Myocyte (in vitro differentiated cells): ENCODE measurements around the gene CACNG5. TPM values are rescaled to one million over a fixed set of nuclear protein-coding genes. Genes with fewer than 3 reads are reported as not detected.

Experiments
- DNase-seq: peaks from one replicate; pipeline ENCODE4 v3.0.0-alpha.2; 2012; ENCODE audit warnings: low read depth
- polyA plus RNA-seq: library from polyadenylated mRNA; unstranded; fragments of >200 nt; gene quantifications from one replicate; pipeline ENCODE4 v1.2.1, GENCODE V29; 2012; ENCODE audit warnings: missing spikeins
- total RNA-seq: library from RNA; depleted of rRNA; stranded (reverse); fragments of >200 nt; gene quantifications from 2 replicates; pipeline ENCODE4 v1.2.3, GENCODE V29; 2014

Gene CACNG5, protein sequence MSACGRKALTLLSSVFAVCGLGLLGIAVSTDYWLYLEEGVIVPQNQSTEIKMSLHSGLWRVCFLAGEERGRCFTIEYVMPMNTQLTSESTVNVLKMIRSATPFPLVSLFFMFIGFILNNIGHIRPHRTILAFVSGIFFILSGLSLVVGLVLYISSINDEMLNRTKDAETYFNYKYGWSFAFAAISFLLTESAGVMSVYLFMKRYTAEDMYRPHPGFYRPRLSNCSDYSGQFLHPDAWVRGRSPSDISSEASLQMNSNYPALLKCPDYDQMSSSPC
- not detected in 2 replicates for total RNA-seq
- polyA plus RNA-seq = not detected

DNA sequence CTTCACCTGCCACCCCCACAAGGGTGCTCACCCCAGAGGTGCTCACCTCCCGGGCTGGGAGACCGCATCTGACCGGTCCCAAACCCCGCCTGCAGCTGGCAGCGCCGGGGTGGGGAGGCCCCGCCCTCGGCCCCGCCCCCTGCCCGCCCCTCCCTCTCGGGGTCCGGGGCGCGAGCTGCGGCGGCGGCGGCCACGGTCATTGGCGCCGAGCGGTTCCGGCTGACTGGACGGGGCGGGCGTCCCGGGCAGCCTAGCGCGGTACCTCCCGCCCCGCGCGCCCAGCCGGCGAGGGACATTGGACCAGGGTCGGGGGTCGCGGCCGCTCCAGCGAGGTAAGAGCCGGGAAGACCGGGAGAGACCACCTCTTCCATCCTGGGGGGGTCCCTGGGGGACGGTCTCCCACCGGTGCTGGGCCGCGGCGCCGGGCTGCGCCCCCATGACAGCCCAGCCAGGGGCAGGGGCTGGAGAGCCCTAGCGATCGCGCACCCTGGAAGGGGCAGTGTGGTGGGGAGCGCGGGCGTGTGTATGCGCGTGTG, at the start of gene CACNG5:
Gene CACNG5 (plus strand): TSS at position 199 of the 536 bp plus-strand sequence. CDS start 42,216 bp downstream, outside the sequence.
- no peak for DNase-seq

DNA sequence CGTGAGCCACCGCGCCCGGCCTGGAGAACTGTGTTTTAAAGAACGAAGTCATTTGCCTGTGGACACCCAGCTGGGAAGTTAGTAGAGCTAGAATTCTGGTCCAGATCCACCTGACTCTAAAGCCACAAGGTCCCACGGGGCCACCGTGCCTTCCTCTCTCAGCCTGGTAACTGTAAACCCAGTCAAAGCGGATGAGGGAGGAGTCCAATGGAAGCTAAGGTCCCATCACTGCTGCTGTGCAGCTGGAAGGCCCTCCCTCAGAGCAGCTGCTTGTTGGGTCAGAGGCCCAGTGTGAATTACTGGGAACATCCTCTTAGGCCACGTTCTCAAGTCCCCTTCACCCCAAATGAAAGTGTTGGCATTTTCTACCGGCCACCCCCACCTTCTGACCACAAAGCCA, 48.8 kb upstream of the CACNG5 start:
- peak; percentile 72 for DNase-seq

DNA sequence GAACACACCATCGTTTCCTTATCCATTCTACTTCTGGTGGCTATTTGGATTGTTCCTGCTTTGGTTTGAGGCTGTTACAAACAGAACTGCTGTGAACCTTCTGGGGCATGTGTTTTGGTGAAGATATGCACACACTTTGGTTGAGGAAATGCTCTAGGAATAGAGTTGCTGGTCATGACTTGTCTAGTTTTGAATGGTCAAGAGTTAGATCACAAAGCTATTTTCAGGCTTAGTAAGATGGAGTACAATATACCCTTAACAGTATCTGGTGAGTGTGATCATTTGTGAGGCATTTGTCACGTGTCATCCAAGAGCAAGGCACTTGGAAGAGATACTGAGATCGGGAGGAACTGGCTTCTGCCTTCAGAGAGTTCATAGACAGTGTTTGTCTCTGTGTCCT, 47.0 kb upstream of the CACNG5 start:
- peak; percentile 87 for DNase-seq

DNA sequence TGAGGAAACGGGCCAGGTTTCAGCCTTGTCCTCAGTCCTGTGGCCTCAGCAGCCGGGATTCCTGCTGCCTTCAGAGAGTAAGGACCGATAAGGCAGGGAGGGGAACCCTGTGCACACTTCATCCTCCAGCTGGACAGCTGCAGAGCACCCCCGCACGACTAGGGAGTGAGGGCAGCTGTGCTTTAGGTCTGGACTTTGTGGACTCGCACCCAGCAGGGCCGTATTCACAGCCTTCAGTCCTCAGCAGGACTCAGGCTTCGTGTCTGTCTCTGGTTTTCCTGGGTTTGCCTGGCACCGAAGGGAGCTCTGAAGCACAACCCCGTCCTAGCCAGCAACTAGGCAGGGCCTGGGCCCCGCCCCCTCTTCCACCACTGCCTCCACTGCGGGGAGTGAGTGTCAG, 45.8 kb upstream of the CACNG5 start:
- peak; percentile 43 for DNase-seq

DNA sequence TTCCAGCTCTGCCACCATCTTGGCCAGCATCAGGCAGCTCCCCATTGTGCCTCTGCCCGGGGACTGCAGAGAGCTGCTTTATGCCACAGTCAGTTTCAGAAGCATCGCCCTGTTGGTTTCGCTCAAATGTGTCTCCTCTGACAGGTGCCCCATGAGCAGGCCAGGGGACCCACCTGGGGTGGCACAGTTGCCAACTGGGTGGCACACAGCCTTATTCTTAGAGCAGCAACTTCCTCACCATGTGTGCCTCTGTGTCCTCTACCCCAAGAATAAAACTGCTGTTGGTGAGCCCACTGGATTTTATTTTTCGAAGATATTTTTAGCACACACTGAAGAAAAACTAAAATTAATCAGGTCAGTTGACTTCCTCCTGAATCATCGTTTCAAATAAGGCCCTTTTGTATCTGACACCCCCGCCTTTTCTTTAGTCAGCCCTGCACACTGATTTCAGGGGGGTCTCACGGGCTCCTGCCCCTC, 44.9 kb upstream of the CACNG5 start:
- peak; percentile 86 for DNase-seq

DNA sequence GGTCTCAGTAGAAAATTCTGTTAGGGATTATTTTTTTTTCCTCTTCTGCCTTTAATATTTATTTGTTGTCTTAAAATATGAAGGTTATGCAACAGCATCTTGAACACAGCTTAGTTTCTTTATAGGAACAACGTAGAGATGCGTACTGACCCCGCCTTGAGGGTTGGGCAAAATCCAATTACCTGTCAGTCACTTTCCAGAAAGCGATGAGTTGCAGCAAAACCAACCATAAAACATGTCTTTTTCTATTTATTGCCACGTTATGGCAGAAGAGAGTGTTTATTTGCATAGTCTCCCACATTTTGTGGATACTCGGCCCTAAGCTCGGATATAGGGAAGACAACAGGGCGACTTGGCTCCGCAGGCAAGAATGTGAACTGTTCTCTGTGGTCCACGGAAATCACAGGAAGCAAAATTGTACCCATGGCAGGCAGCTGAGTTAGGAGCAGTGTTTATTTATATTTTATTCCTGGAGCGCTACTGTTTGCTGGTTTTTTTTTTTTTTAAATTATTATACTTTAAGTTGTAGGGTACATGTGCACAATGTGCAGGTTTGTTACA, 44.3 kb upstream of the CACNG5 start:
- DNase-seq = peak; percentile 25

DNA sequence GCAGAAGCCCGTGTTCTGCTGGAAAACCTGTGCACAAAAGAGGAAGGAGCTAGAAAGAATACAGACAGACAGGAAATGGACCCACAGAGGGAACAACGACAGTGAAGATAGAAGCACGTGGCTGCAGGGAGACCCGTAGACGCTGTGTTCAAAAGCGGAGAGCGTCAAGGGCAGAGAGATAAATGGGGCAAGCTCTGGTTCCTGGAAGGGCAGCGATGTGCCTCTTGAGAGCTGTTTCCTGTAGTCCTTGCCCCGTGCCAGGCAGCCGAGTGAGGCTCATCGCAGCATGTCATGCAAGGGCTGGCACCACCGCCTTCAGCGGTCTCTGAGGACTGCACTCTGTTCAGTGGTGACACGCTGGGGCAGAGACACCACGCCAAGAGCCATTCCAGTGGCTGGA, 43.6 kb upstream of the CACNG5 start:
- no peak for DNase-seq

DNA sequence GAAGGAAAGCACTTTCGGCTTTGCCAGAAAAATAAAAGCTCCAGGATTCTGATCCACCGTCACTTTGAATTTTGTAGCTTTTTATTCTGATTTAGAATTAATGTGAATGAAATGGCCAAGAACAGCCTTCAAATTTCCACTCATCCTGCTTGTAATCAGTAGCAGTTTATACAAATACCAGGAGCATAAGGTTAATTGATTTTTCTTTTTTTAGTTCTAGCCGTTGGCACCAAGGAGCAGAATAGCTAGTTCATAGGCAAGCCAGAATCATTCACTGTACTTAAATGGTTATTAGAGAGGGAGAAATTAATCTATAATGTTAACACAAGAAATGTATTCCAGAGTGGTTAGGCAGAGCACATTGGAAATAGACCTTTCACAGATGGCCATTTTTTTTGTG, 41.1 kb upstream of the CACNG5 start:
- DNase-seq = no peak

DNA sequence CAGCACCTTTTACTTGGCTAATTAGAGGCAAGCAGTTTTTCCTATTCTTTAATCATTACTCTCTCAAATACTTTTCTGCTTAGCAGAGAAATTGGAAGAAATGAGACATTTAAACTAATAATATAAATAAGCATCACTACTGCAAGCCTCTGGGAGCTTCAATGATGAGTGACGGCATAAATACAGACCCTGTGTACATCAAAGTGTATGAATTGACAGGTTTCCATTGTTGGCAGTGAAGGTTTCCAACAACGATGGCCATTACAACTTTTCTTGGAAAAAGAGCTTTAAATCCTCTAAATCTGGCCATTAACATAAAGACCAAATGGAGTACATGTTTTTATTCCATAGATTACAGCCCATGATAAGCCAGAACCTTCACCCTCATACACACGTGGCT, 39.4 kb upstream of the CACNG5 start:
- DNase-seq = no peak

DNA sequence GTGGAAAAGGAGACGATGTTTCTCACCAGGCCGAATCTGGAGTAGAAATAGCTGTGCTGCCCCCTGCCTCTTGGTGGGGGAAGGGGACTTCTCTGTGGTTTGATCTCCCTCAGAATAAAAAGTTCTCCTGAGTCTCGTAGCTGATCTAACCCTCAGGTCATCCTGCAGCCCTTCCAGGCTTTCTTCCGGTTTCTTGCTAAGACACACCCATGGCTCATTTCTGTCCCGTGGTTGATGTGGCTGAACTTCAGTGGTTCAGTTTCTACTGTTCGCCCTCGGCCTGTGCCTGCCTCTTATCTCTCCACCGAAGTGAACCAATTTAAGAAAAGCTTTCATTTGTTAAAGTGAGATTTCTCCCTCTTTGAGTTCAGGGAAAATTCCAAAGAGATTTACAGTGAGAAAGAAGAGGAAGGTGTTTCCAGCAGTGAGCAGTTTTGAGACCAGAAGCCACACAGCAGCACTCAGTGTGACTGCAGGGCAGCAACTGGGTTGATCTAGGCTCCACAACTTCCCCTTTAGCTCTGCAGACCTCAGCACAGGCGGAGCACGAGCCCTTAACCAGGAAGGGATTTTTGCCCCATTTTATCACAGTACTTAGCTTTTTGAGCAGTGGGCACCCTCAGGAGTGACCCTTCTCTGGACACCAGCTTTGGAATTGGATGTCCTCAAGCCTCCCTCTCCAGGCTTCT, 34.9 kb upstream of the CACNG5 start:
- DNase-seq = peak; percentile 9

DNA sequence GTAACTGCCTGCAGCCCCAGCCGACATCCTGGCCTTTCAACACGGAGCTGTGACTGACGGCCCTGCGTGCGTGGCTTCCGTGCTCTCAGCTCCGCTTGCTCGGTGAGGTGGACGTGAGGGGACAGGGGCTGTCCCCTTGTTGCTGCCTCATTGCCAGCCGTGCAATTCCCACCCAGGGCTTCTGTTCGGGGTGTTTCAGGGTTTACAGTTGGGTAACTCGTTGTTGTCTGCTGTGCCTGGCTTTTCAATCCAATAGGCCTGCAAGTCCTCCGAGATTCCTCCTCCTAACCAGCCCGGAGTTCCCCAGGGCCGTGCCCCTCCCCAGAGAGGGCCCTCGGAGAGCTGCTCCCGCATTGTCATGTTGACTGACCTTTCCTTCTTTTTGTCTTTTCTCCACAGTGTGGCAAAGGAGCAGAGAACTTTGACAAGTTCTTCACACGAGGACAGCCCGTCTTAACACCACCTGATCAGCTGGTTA, 31.4 kb upstream of the CACNG5 start:
- DNase-seq = no peak

DNA sequence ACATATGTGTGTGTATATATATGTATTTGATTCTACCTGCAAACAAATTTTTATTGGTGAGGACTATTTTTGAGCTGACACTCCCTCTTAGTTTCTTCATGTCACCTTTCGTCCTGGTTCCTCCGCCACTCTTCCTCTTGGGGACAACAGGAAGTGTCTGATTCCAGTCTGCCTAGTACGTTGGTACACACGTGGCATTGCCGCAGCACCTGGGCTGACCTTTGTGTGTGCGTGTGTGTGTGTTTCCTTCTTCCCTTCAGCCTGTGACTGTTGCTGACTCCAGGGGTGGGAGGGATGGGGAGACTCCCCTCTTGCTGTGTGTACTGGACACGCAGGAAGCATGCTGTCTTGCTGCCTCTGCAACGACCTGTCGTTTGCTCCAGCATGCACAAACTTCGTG, 29.4 kb upstream of the CACNG5 start:
- DNase-seq = no peak

DNA sequence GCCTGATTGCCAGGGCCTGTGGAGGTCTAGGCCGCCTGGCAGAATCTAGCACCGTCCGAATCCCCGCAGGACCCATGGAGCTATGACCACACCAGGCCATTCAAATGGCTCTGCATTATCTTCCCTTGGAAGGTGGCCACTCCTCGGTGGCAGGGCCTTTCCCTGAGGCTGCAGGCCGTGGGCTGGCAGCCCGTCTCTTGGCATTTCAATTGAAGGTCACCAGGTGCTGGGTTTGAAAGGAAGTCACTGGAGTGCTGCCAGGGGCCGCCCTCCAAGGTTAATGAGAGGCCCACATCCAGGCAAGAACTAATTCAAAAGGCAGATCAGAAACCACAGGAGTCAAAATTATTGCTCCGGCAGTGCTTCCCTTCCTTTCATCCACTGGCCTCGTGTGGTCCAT, 27.7 kb upstream of the CACNG5 start:
- no peak for DNase-seq

DNA sequence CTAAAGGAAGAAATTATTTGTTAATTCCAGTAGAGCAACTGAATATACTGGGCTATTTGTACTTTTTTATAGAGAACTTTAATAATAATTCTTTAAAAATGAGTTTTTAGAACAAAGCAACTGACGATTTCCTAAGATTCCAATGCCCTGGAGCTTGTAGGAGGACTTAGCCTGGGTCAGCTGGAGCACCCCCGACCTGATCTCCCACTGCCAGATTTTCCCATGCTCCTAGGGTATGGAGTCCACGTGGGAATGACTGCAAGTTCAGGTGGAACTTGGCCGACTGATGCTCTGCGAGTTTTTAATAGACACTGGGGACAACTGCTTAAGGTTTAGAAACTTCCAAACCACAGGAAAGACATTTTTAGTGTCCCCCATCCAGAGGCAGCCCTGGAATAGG, 25.5 kb upstream of the CACNG5 start:
- DNase-seq = no peak

DNA sequence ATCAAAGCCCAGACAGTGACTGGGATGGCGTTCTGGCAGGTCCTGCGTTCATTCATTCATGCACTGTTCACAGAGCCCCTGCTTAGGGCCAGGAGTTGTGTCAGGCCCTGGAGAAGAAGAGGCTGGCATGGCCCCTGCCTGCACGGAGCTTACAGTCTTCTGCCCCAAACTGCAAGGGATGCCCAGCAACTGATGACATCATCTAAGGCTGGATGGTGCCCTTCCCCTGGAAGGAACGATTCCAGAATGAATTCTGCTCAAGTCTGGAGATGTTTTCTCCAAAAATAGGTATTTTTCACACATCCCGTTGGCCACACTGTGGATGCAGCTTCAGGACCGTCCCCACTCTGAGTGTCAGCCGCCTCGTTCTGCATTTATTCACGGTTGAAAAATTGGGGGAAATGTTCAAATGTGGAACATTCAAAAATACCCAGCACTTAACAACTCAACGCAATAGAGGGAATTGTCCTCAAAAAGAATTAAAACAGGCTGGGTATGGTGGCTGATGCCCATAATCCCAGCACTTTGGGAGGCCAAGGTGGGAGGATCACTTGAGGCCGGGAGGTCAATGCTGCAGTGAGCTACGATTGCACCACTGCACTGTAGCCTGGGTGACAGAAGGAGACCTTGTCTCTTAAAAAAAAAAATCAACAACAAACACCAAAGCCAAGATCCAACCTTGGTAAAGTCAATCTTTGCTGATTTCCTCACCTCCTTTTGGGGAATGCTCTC, 23.8 kb upstream of the CACNG5 start:
- DNase-seq = no peak

DNA sequence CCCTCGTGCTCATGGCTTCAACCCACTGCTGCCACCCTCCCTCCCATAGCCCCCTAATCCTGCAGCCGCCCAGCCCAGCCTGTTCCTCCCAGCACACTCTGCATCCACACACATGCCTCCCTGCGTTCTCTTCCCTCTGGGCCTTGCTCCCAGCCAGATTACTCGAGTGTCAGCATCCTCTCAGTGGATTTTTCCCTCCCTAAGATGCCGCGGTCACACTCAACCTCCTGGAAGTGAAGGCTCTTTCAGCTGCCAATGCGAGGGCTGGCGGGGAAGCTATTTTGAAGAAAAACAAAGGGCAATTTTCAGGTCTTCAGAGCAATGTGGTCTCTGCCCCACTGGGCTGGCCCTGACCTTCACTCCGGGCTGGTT, 23.2 kb upstream of the CACNG5 start:
- DNase-seq = no peak

DNA sequence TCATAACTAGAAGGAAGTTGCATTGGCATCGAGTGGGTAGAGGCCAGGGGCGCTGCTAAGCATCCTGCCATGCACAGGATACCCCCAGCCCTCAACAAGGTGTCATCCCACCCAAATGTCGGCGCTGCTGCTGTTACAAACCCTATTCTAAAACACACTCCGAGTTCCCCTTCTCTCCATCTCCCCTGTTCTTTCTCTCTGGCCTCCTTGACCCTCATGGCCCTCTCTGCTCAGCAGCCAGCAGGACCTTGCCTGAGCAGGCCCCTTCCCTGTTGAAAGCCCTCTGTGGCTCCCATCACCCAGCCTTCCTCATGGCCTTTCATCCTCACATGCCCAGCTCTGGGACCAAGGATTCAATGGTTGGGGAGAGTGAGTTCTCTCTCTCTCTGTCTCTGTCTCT, 22.3 kb upstream of the CACNG5 start:
- DNase-seq = no peak

DNA sequence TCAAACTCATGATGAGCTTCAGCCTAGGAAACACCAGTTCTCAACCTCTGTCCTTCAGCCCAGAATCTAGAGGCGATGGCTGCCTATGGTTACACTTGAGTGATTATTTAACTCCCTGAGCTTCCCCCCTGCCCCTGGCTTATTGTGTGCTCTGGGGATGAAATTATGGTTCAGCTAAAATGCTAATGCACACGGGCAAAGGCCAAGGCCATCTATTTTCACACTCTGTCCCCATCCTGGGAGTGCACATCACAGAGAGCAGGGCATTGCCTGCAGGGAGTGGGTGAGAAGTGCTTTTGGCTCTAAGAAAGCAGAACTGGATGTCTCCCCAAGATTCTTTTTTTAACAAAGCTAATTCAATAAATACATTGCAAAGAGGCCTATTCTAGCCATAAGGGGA, 21.6 kb upstream of the CACNG5 start:
- DNase-seq = no peak

DNA sequence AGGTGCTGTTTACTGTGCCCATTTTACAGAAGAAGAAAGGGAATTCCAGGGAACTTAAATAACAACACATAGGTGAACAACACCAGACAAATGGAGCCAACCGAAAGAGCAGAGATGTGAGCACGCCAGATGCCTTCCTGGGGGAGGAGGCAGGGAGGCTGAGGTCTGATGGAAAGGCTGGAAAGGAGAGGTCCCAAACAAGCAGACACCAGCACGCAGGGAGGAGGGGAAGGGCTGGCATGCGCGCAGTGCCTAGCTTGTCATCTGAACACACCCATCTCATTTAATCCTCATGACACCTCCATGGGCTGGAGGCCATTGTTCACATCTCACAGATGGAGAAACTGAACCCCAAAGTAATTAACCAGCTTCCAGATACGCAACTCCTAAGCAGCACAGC, 20.9 kb upstream of the CACNG5 start:
- DNase-seq = no peak

DNA sequence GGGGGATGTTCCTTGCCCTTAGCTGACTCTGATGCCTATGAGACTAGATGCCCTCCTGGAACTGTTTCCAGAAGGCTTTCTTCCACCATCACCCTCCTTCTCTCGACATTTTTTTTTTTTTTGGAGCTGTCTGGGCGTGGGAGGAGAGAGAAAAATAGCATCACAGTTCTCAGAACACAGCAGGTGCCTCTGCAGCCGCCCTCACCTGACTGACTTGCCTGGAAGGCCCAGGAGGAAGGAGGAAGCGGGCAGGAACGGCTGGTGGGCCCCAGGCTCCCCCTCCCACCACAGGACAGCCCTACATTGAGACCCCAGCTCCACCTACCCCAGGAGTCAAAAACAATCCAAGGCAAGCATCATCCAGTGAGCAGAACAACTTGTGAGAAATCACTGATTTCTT, 20.3 kb upstream of the CACNG5 start:
- DNase-seq = no peak

DNA sequence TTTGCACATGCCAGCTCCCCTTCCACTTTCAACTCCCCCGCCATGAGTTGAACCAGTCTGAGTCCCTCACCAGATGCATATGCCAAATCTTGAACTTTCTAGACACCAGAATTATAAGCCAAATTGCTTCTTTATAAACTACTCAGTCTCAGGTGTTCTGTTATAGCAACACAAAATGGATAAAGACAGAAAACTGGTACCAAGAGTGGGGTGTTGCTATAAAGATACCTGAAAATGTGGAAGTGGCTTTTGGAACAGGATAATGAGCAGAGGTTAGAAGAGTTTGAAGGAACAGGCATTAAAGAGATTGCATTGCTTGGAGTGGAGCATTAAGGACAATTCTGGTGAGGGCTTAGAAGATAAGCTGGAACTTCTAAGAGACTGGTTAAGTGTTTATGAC, 17.2 kb upstream of the CACNG5 start:
- no peak for DNase-seq

DNA sequence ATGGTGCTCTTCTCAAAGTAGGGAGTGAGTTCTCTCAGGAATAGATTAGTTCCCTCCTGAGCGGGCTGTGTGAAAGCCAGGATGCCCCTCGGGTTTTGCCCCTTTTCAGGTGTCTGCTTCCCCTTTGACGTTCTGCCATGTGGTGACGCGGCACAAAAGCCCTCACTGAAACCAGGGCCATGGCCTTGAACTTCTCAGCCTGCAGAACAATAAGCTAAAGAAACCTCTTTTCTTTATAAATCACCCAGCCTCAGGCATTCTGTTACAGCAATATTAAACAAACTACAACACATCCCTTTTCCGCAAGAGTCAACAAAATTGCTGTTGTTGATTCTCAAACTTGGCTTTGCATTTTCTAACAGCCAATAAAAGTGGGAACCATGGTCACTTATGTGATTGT, 15.5 kb upstream of the CACNG5 start:
- DNase-seq = no peak
